ENCODE data around the gene CRYGS.

CRYGS gene

GRCh38 chr3:186544281-186544680, at the start of gene CRYGS:
Gene CRYGS (minus strand): TSS chr3:186544380. CDS start chr3:186544326, 54 bp downstream.
- POLR2A ChIA-PET, result interaction anchor here (0.6 kb wide), 1 partner anchor 181 kb away, joined by 3 read pairs; no protein-coding TSS in a partner anchor
- no peak for TF ChIP-seq CTCF (IDR thresholded peaks at IDR 0.05; ENCODE audit: control extremely low read depth, extremely low read depth, low read depth, missing control alignments)
- no peak for DNase-seq (ENCODE audit: extremely low spot score)
- CTCF ChIA-PET, result interaction anchor here (0.7 to 14.2 kb wide), 5 partner anchors 19 to 601 kb away, joined by 3 to 356 read pairs (median 3); no protein-coding TSS in a partner anchor

DNA sequence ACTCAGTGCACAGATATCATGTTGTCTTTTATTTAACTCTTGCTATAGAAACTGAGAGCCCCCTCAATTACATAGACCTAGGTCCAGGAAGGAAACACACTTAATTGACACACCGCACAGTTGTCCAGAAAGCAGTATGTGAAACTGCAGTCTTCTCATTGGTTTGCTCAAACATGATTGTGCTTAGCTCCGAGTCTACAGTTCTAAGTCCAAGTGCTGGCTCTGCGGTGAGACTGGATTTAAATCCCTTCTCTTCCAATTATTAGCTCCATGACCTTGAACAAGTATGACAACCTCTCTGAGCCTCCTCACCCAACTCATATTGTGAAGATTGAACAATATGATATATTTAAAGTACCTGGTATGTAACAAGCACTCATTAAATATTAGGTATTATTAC, 49.7 kb upstream of the CRYGS start:
- no peak for TF ChIP-seq CTCF (IDR thresholded peaks at IDR 0.05; ENCODE audit: control extremely low read depth, extremely low read depth, low read depth, missing control alignments)
- DNase-seq (ENCODE audit: extremely low spot score), result no peak
- ChIA-PET POLR2A (no interaction called here), CTCF (interaction anchor here (0.7 to 17.4 kb wide), 4 partner anchors 9 to 651 kb away, joined by 3 to 155 read pairs (median 4); partner anchors contain the start of gene AHSG)

DNA sequence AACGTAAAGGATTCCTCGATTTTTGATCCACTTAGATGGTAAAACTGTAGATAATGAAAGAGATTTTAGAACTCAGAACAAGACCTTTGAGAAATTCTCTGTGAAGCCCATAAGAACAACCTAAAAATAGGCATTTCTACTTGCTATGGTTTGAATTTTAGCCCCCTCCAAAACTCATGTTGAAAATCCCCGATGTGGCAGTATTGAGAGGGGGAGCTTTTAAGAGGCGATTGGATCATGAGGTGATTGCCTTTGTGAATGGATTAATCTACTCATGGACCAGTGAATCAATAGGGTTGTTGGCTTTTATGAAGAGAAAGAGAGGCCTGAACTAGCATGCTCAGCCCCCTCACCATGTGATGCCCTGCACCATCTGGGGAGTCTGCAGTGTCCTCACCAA, 48.5 kb upstream of the CRYGS start:
- DNase-seq (ENCODE audit: extremely low spot score), result no peak
- POLR2A ChIA-PET, result no interaction called here
- no peak for TF ChIP-seq CTCF (IDR thresholded peaks at IDR 0.05; ENCODE audit: control extremely low read depth, extremely low read depth, low read depth, missing control alignments)
- CTCF ChIA-PET, result interaction anchor here (1.2 to 17.4 kb wide), 3 partner anchors 23 to 649 kb away, joined by 4 to 155 read pairs (median 4); partner anchors contain the start of gene AHSG

- CTCF ChIA-PET, result interaction anchor here (1.2 to 17.4 kb wide), 4 partner anchors 8 to 25 kb away, joined by 3 to 155 read pairs (median 4); partner anchors contain the start of gene AHSG
- POLR2A ChIA-PET, result no interaction called here
Measured at GRCh38 chr3:186590580-186591295, 46.6 kb upstream of the CRYGS start.

DNA sequence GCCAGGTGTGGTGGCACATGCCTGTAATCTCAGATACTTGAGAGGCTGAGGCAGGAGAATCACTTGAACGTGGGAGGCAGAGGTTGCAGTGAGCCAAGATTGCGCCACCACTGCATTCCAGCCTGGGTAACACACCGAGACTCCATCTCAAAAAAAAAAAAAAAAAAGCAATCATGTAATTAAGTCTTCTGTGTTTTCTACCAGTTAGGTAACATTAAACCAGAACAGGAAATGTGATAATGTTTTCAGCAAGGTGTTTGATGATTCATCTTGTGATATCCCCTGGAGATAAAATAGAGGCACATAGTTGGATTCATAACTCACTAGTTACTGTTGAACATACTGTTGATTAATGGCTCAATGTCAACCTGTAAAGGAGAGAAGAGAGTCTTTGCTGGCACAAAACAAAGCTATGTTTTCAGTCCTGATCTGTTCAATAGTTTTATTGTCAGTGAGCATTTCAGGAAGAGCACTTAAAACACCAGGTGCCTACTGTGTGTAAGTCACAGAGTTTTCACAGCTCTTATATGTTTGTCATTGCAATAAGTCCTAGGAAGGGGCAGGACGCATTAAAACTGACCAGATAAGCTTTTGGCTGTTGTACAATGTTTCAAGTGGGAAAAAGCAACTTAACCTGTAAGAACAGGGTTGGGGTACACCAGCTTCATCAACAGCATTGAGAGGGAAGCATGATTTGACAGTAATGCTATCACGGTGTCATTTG, 45.8 kb upstream of the CRYGS start:
- ChIA-PET CTCF (interaction anchor here (1.2 to 17.4 kb wide), 2 partner anchors 8 to 25 kb away, joined by 3 to 155 read pairs; partner anchors contain the start of gene AHSG), POLR2A (no interaction called here)
- no peak for DNase-seq (ENCODE audit: extremely low spot score)
- no peak for TF ChIP-seq CTCF (IDR thresholded peaks at IDR 0.05; ENCODE audit: control extremely low read depth, extremely low read depth, low read depth, missing control alignments)

More at GRCh38 chr3:186590580-186591295, 46.6 kb upstream of the CRYGS start:
- DNase-seq (ENCODE audit: extremely low spot score), result no peak
- TF ChIP-seq CTCF (IDR thresholded peaks at IDR 0.05; ENCODE audit: control extremely low read depth, extremely low read depth, low read depth, missing control alignments), result no peak

GRCh38 chr3:186589121-186589520, 44.9 kb upstream of the CRYGS start:
- DNase-seq (ENCODE audit: extremely low spot score), result no peak
- no peak for TF ChIP-seq CTCF (IDR thresholded peaks at IDR 0.05; ENCODE audit: control extremely low read depth, extremely low read depth, low read depth, missing control alignments)

More at GRCh38 chr3:186589121-186589520, 44.9 kb upstream of the CRYGS start:
- ChIA-PET CTCF (interaction anchor here (17.4 kb wide), 1 partner anchor 26 kb away, joined by 155 read pairs; the partner anchor contains the start of gene AHSG), POLR2A (no interaction called here)

Data from GM10248 (cell line).